GM12891 (cell line): ENCODE data around the gene FZR1.

Experiments used
- PAX5 ChIP-seq: IDR thresholded peaks from 2 replicates; pipeline ENCODE4 v1.6.1; 2011; ENCODE audit warnings: low read length, moderate library complexity, mild to moderate bottlenecking; ENCODE audit not compliant: insufficient read depth, severe bottlenecking
- POLR2A ChIP-seq: IDR thresholded peaks from 2 replicates; pipeline ENCODE4 v1.6.1; 2011; ENCODE audit warnings: low read depth, low read length, control low read depth
- POLR2AphosphoS5 ChIP-seq: IDR thresholded peaks from 2 replicates; pipeline ENCODE4 v1.6.1; 2011; ENCODE audit warnings: low read depth, low read length, control low read depth
- POU2F2 ChIP-seq: IDR thresholded peaks from 2 replicates; pipeline ENCODE4 v1.6.1; 2011; ENCODE audit warnings: low read depth, mild to moderate bottlenecking, control low read depth, low read length, moderate library complexity
- SPI1 ChIP-seq: IDR thresholded peaks from 2 replicates; pipeline ENCODE4 v1.6.1; 2011; ENCODE audit warnings: low read depth, low read length, control low read depth
- TAF1 ChIP-seq: IDR thresholded peaks from 2 replicates; pipeline ENCODE4 v1.6.1; 2011; ENCODE audit warnings: low read depth, low read length, control low read depth

- TF ChIP-seq POLR2A, result no peak
- TF ChIP-seq POU2F2, result no peak
- no peak for TF ChIP-seq TAF1
- TF ChIP-seq POLR2AphosphoS5, result no peak
- TF ChIP-seq SPI1, result no peak
- TF ChIP-seq PAX5, result no peak
These were observed 46.0 kb upstream of the FZR1 start for GRCh38 chr19:3459965-3460582.
